GM19035 (cell line): ENCODE results near the gene SENP8.

ENCODE experiments used
- ATAC-seq: cut with Tn5 transposase; IDR thresholded peaks from one replicate; pipeline ENCODE4 v1.9.1; 2021; ENCODE audit not compliant: unreplicated experiment

SENP8 gene

GRCh38 chr15:72173864-72174550, 55.8 kb downstream of the SENP8 start:
- ATAC-seq, result no peak

- no peak for ATAC-seq
These were observed 56.5 kb downstream of the SENP8 start for GRCh38 chr15:72174551-72175165.

- ATAC-seq, result no peak
These were observed 57.2 kb downstream of the SENP8 start for GRCh38 chr15:72175186-72176044.

- ATAC-seq, result no peak
These were observed 58.0 kb downstream of the SENP8 start for GRCh38 chr15:72176159-72176558.

- ATAC-seq, result no peak
These were observed 58.5 kb downstream of the SENP8 start for GRCh38 chr15:72176743-72177142.

- ATAC-seq, result no peak
These were observed 60.9 kb downstream of the SENP8 start for GRCh38 chr15:72178976-72179585.

- ATAC-seq, result no peak
These were observed 61.9 kb downstream of the SENP8 start for GRCh38 chr15:72179950-72180581.

DNA sequence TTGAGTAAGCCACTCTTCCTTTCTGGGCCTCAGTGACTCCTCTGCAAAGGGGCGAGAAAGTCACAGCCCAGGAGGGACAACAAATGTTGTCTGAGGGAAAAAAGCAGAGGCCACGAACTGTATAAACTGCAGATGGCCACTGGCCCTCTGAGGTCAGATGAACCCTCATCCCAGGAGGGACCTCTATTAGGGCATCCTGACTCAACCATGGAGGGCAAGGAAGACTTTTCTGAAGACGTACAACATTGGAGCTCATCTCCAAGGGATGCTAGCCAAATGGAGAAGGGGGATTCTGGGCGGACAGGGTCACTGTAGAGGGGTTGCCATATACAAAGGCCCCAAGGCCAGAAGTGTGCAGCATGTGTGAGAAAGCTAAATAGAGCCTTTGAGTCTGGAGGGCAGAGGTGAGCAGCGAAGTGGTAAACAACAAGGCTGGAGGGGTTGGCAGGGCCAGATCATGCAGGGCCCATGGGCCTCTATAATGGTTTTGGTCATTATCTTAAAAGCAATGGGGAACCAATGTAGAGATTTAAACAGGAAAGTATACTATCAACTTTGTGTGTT, 62.6 kb downstream of the SENP8 start:
- ATAC-seq, result no peak

DNA sequence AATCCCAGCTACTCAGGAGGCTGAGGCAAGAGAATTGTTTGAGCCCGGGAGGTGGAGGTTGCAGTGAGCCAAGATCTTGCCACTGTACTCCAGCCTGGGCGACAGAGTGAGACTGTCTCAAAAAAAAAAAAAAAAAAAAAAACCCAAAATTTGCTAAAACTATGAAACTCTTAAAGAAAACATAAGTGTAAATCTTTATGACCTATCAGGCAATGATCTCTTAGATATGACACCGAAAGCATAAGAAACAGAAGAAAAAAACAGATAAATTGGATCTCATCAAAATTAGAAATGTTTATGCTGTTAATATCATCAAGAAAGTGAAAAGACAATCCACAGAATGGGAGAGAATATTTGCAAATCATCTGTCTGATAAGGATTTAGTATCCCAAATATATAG, 64.0 kb downstream of the SENP8 start:
- ATAC-seq, result no peak

DNA sequence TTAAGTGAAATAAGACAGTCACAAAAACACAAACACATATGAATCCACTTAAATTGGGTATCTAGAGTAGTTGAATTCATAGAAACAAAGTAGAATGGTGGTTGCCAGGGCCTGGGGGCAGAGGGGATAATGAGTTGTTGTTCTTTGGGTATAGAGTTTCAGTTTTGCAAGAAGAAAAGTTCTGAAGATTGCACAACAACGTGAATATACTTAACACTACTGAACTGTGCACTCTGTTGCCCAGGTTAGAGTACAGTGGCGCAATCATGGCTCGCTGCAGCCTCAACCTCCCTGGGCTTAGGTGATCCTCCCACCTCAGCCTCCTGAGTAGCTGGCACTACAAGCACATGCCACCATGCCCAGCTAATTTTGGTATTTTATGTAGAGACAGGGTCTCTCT, 64.5 kb downstream of the SENP8 start:
- no peak for ATAC-seq

GRCh38 chr15:72183781-72184164, 65.6 kb downstream of the SENP8 start:
- ATAC-seq, result no peak

- no peak for ATAC-seq
These were observed 66.1 kb downstream of the SENP8 start for GRCh38 chr15:72184165-72184811.

DNA sequence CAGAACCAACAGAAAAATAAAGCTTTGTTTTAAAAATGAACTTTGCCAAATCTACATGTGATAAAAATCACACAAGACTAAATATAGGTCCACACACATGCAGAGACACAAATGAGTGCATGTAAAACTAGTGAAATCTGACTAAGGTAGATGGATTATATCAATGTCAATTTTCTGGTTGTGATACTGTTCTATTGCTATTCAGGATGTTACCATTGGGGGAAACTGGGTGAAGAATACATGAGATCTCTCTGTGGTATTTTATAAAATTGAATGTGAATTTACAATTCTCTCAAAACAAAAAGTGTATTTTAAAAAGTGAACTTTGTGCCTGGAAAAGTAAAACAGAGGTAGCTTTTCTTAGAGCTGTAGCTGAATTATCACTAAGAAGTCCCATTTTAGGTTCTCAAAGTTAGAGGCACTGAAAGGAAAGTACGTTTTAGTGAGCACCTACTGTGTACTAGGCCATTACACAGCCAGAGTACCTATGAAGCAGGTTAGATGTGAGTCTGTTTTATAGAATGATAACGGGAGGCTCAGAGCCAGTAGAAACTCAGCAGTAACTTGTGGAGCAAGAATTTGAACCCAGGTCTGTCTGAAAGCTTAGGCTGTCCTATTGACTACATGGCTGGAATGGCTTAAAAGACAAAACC, 71.2 kb downstream of the SENP8 start:
- no peak for ATAC-seq

GRCh38 chr15:72192416-72192815, 74.2 kb downstream of the SENP8 start:
- no peak for ATAC-seq
